ENCODE data around the gene ANK3. TPM values are rescaled to one million over a fixed set of nuclear protein-coding genes. Genes with fewer than 3 reads are reported as not detected.

The ANK3 gene
- total RNA-seq, 1 donor from 2014 or later = 79.4 TPM

- no peak for DNase-seq (ENCODE audit: low spot score)
Observed at GRCh38 chr10:60234551-60234950, 155.1 kb downstream of the ANK3 start.

DNA sequence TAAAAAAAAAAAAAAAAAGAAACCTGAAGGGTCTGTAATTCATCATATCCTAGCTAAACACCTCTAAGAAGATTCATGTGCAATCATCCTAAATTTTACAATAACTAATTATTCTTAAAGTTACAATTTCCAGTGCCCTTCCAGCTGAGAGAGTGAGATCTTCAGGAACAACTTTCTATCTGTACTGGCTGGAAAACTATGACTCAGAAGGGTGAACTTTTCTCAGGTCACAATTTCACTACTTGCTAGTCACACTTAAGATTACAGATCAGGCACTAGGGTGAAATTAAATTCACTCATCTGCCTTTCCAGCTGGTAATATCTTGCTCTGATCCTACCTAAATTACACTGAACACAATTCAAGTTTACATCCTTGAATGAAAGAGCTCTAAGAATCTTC is 158.8 kb downstream of the ANK3 start:
- DNase-seq (ENCODE audit: low spot score) = no peak

DNA sequence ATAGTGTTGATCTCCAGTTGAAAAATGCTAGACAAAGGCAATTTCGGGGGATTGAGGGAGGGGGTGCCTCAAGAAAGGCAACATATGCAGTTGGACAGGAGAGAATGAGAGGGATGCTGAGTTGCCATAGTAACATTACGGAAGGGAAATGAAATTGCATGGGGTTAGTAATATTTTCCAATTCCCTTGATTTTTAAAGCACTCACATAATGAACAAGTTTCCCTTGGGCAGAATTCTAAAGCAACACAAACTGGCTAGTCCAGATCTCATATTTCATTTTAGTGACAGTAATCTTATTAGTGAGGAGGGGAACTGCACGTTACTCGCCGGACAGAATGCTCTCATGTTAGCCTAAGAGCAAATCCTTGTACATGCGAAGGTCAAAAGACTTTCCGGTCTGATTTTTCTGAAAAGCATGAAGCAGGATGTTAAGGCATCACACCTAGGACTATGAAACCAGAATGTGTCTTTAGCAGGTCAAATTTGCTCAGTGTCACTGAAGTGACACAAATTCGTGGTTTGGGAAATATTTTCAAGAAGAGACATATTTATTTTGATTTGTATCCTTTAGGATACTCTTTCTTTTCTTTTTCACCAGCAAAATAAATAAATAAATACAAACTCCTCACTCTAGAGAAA is 165.5 kb downstream of the ANK3 start:
- peak; percentile 39 for DNase-seq (ENCODE audit: low spot score)

- no peak for DNase-seq (ENCODE audit: low spot score)
Observed at GRCh38 chr10:60222047-60222446, 167.6 kb downstream of the ANK3 start.

DNA sequence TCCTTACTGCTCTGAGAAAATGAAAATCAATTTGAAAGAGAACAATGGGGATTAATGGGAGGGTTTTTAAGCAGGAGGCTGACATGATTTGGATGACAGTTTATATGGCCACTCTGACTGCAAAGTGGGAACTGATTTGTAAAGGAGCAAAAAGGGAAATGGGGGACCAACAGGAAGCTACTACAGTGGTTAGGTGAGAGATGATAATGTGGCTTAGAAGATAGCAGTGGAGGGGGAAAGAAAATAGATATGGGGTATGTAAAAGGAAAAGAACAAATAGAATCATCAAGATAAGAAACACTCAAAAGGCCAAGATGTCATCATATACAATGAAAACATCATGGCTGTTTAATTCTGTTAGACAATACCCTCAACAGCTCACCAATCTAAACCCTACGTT is 177.5 kb downstream of the ANK3 start:
- no peak for DNase-seq (ENCODE audit: low spot score)

GRCh38 chr10:60209874-60210570 is 179.7 kb downstream of the ANK3 start:
- DNase-seq (ENCODE audit: low spot score) = no peak

GRCh38 chr10:60208676-60209269 is 180.9 kb downstream of the ANK3 start:
- DNase-seq (ENCODE audit: low spot score) = peak; percentile 67

DNA sequence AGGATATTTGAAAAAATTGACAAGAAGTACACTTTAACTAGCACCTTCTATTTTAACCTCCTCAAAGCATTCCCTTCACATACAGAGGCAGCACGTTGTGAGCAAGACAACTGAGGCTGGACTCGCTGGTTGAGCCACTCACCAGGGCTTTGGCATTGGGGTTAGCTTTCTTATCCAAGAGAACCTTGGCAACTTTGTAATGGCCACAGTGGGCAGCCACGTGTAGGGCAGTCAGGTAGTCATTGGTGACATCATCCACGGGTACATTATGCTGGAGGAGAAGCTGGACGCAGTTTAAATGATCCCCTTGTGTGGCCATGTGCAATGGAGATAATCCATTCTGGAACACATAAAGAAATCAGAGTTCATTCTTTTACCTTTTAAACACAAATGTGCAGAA is 181.8 kb downstream of the ANK3 start:
- no peak for DNase-seq (ENCODE audit: low spot score)

- no peak for DNase-seq (ENCODE audit: low spot score)
Observed at GRCh38 chr10:60206735-60207134, 182.9 kb downstream of the ANK3 start.

DNA sequence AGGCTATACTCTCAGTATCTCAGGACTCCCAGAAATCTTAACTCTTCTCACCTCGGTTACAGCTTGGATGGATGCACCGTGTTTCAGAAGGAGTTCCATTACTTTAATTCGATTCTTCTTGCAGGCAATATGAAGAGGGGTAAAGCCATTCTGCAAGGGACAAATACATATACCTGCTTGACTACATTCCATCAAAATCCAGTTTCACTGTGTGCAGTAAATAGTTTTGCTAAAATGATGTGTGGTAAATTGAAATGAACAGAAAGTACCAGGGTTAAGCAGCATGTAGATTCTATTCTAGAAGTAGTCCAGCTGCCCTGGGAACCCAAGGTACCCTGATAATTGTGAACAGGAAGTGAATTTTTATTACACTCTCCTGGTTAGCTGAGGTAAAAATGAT is 183.9 kb downstream of the ANK3 start:
- no peak for DNase-seq (ENCODE audit: low spot score)

GRCh38 chr10:60203993-60204618 is 185.6 kb downstream of the ANK3 start:
- peak; percentile 64 for DNase-seq (ENCODE audit: low spot score)

DNA sequence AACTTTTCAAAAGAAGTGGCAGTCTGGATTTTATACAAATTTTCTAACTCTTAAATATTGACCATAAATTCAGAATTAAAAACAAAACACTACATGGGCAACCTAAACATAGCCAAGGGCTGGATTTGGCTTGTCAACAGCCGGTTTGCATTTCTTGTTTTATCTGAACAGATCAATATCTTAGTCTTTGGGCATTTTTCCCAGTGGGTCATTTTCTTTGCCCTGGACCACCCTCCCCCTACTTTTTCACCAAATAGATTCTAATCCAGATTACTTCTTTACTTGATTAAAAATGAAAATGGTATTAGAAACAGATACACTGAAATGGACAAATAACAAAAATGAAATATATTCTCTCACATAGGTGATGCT is 189.0 kb downstream of the ANK3 start:
- DNase-seq (ENCODE audit: low spot score) = no peak

DNA sequence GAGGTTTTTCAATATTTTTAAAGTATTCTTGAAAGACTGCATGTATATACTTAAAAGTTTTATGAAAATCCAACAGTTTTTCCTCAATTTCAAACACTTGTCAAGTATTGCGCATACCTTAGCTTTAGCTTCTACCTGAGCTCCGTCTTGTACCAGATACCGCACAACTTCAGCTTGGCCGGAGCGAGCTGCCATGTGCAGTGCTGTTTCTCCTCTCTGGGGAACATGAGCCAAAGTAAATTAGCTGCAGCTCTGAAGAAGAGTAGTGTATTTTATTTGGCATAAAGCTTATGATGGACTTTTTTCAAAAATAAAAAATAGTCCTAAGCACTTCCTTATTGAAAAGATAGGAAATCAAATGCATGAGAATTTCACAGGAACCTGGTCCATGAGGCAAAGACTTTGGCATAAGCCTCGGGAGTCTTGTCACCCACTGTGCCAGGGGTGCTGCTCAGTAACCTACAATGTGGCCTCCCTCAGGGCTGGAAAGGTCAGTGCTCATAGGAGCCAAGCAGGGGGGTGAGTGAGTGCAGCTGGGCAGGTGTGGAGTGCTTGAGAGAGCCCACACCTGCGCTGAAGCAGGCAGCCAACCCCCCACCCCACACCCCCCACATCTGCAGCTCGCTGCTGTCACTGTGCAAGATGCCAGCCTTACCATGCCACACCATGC is 189.5 kb downstream of the ANK3 start:
- DNase-seq (ENCODE audit: low spot score) = no peak

- DNase-seq (ENCODE audit: low spot score) = no peak
Observed at GRCh38 chr10:60197206-60197605, 192.5 kb downstream of the ANK3 start.

- DNase-seq (ENCODE audit: low spot score) = no peak
Observed at GRCh38 chr10:60194421-60194820, 195.3 kb downstream of the ANK3 start.

DNA sequence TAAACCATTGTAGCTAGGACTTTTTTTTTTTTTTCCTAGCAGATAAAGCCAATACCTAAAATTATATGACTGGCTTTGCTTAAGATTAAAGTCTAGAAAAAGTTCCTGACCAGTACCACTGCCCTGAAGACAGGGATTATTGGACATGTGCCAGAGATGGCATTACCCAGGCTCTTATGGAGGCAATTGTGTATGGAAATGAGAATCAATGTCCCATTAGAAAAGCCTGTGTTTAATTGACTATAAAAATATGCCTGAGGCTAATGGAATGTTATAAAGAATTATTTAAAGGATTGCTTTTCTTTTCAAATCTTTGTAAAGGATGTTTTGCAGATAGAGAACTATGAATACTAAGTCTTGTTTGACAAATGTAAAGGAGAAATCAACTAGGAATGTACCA is 196.7 kb downstream of the ANK3 start:
- DNase-seq (ENCODE audit: low spot score) = no peak

DNA sequence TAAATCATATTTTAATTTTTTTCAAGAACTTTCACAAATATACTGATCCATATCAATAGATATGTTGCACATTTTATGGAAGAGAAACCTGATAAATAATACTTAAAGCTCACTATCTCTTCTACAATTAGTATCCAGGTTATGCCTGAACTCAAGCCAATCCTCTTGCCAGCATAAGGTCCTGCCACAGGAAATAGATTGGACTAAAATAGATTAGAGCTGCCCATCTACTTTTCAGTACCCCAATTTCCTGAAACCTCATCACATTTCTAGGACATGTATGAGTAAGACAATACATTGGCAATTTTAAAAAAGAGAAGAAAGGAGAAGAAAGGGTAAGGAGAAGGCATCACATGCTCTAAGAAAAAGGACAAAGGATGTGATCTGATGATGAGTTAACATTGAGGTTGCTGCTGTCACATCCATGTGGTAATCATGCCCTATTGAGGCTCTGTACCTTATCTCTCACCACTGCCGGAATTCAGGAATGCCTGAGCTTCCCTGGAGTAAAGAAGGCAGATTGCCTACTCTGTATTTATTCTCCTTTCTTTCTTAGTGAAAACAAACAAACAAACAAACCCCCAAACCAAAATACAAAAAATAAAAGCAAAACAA is 199.7 kb downstream of the ANK3 start:
- no peak for DNase-seq (ENCODE audit: low spot score)

- DNase-seq (ENCODE audit: low spot score) = no peak
Observed at GRCh38 chr10:60188548-60188947, 201.1 kb downstream of the ANK3 start.

DNA sequence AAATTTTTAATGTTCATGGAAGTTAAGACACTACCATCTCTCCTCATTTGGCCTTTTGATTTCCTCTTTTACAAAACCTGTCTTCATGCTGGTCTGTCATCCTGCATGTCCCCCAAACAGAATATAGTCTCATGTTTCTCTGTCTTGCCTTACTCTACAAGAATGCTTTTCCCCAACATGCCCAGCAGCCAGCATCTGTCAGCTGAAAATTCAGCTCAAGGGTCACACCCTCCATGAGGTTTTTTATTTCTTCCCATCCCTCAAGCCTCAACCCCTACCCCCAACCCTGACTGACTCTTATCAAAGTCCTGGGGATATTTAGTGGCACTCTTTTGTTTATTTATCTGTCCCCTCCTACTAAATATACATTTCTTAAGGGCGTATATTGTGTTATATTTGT is 202.0 kb downstream of the ANK3 start:
- no peak for DNase-seq (ENCODE audit: low spot score)

- DNase-seq (ENCODE audit: low spot score) = no peak
Observed at GRCh38 chr10:60186315-60187071, 203.2 kb downstream of the ANK3 start.

DNA sequence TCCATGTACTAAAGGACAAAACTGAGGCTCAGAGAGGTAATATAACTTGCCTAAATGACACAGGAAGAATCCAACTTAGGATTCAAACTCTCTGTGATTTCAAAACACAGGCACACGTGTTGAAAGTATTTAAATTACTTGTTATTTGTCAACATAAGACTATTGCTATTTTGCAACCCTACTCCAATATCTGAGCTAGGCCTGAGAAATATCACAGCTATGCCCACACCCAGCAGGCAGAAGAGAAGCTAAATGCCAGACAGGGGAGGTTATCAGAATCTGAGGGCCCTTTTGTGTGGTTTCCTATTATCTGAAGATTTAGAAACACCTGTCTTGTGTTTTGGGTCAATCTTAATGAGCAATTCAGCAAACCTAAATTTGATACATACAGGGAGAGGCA is 204.3 kb downstream of the ANK3 start:
- DNase-seq (ENCODE audit: low spot score) = no peak
